Adrenal gland (tissue), 12 donors: ENCODE data around the gene HARBI1. TPM values are rescaled to one million over a fixed set of nuclear protein-coding genes. Genes with fewer than 3 reads are reported as not detected.

Experiments
- DNase-seq, 7 donors: peaks; one replicate each; pipeline ENCODE4 v3.0.0-alpha.2; 2019 to 2020
- H3K27ac ChIP-seq, 5 donors: fragments of 200-600 bp; sonication (generic) in 4 of 5; 1 replicate in 3 of 5; 2 replicates in 2 of 5; pipeline versions ENCODE4 v1.5.1 to v1.8.0; 2016 to 2020; ENCODE audit warnings: mild to moderate bottlenecking in 1 of 5
- H3K27me3 ChIP-seq: fragments of 200-600 bp; 2 replicates; pipeline ENCODE4 v1.8.0; 2021
- H3K36me3 ChIP-seq, 2 donors: fragments of 200-600 bp; replicated peaks in 1 of 2; 1 replicate in 1 of 2; 2 replicates in 1 of 2; pipeline versions ENCODE4 v1.5.1 to v1.8.0; 2018 to 2022
- H3K4me1 ChIP-seq, 2 donors: fragments of 200-600 bp; replicated peaks in 1 of 2; 1 replicate in 1 of 2; 2 replicates in 1 of 2; pipeline versions ENCODE4 v1.5.1 to v1.8.0; 2018 to 2021
- H3K4me3 ChIP-seq, 4 donors: fragments of 200-600 bp; sonication (generic) in 3 of 4; one replicate each; pipeline ENCODE4 v1.5.1; 2016 to 2018
- H3K9me3 ChIP-seq, 3 donors: fragments of 200-600 bp; sonication (generic) in 1 of 3; replicated peaks in 1 of 3; 1 replicate in 2 of 3; 2 replicates in 1 of 3; pipeline versions ENCODE4 v1.5.1 to v1.8.0; 2016 to 2021
- CTCF ChIP-seq, 6 experiments: fragments of 450-650 bp in 4 of 6; fragments of 200-600 bp in 2 of 6; sonication (generic) in 1 of 6; IDR thresholded peaks; 1 replicate in 5 of 6; 2 replicates in 1 of 6; pipeline versions ENCODE4 v1.5.1 to v1.8.0; 2016 to 2021; ENCODE audit warnings: antibody characterized with exemption in 6 of 6, mild to moderate bottlenecking in 2 of 6, moderate library complexity in 1 of 6
- POLR2A ChIP-seq, 2 donors: fragments of 450-650 bp; IDR thresholded peaks; one replicate each; pipeline ENCODE4 v1.6.1; 2017; ENCODE audit warnings: antibody characterized with exemption in 2 of 2, mild to moderate bottlenecking in 2 of 2, moderate library complexity in 1 of 2
- WGBS, 4 donors: extraction: QIAGEN DNeasy Blood & Tissue Kit in 2 of 4; methylation state at CpG; one replicate each; pipeline versions ENCODE4 v1.1.5 to v1.1.7; 2013 to 2017; 5-methylcytosine and 5-hydroxymethylcytosine counted together
- intact Hi-C, 2 donors: fragments of 100-400 bp; cut with DNase I; formaldehyde crosslinking; loops; one replicate each; pipeline versions ENCODE4 v1.14.1 to v1.15.0; 2022 to 2023
- polyA plus RNA-seq, 3 donors: library from polyadenylated mRNA; stranded (reverse); fragments of 200-250 nt in 2 of 3; fragments of 350-450 nt in 1 of 3; fragmentation: Illumina TruSeq in 1 of 3; extraction: RNeasy Lipid Tissue Mini Kit (QIAGEN cat#74804) in 1 of 3; gene quantifications; one replicate each; pipeline ENCODE4 v1.2.3, GENCODE V29; 2013 to 2014
- total RNA-seq, 9 donors: library from RNA; depleted of rRNA in 4 of 9; stranded (reverse); fragments of >200 nt in 4 of 9; fragments of 120-200 nt in 1 of 9; fragmentation: NEBNext Ultra II Directional in 1 of 9; extraction: Animal tissue kit (Norgen Biotek cat#: 25700) in 1 of 9; gene quantifications; one replicate each; pipeline versions ENCODE4 v1.1.0 to v1.2.4, GENCODE V29; 2013 to 2023
- donor health status: healthy with polysubstance abuse.
- donor health status: Bipolar disorder and iron deficiency.
- donor health status: DM: yes; HTN: yes; CAD: no.
- donor health status: DM: no; HTN: no; CAD: no.
- donor health status: DM: no; HTN: no; CAD: no.
- donor health status: DM: yes; HTN: yes; CAD: no.

Gene HARBI1
- total and polyA plus RNA-seq, 12 donors: 1.5 to 7.4 (median 5.6) TPM

DNA sequence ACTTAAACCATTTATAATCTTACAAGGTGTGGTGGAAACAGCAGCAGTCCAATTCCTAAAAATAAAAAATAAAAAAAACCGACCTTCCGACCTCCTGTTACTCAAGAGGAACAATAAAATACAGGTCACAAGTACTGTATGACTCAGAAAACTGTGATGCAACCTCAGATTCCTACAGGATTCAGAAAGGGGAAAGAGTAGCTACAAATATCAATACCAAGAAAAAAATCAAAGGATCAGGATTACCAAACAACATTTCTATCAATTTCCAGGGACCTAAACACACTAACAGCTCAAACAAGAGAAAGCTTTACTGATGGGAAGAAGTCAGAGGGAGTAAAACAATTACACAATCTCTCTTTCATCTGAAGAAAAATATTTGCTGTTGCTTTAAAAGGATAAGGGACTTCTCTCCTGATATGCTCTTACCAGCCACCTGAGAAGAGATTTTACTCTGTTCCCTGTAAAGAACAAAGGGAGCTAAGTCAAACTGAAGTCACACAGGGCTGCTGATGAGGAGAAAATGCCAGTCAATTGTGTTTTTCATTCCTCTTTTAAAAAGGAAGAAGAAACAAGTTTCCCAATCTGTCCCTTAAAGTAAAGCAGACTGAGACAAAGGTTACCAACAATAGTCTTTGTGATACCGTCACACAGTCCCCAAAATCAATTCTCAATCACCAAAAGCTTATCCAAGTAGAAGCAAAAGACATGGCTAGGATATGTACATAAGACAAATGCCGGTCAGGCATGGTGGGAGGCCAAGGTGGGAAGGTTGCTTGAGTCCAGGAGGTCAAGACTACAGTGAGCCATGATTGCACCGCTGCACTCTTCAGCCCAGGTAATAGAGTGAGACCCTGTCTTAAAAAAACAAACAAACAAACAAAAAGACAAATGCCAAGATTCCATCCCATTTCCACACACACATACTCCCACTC lies 62.5 kb downstream of the HARBI1 start:
- WGBS, 4 donors: 46 to 51% (median 47%) methylated on average over 5 of the region's 5 CpGs
- H3K27me3 ChIP-seq: no peaks in the 10 kb centered on the region
- TF ChIP-seq POLR2A (IDR thresholded peaks at IDR 0.05): peak in 1 of 2 donors; percentile 37
- no peak for TF ChIP-seq CTCF (IDR thresholded peaks at IDR 0.05)
- H3K4me3 ChIP-seq: peak overlapping the region in 1 of 4 donors; percentile 8
- peak overlapping the region; percentile 35 to 85 (median 73) for H3K27ac ChIP-seq
- H3K9me3 ChIP-seq: no peaks in the 10 kb centered on the region
- peaks cover 29 to 39% of the 10 kb centered on the region in 2 donors for H3K4me1 ChIP-seq
- intact Hi-C loops: no loop called here
- peak in 3 of 7 donors; percentile 22 to 39 (median 39) for DNase-seq
- no peaks in the 10 kb centered on the region for H3K36me3 ChIP-seq

DNA sequence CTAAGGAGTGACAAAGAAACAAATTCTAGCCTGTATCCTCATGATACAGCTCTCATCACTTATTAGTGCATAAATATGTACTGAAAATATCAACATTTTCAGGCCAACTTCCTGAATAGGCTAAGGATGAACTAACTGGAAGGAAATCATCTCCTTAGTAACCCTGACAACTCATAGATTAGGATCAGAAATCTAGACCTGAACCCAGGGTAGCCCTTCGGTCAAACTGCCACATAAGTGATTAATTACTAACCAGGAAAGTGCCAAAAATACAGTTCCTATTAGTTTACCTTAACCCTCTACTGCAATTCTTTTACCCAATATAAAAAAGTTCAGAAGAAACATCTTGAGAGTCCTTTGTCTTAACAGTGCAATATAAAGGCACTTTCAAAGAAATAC lies 63.2 kb downstream of the HARBI1 start:
- peaks cover 29 to 37% of the 10 kb centered on the region in 2 donors for H3K4me1 ChIP-seq

More for the DNA sequence above, 63.2 kb downstream of the HARBI1 start:
- intact Hi-C loops: no loop called here
- Histone ChIP-seq H3K9me3 (no peaks in the 10 kb centered on the region), H3K27me3 (no peaks in the 10 kb centered on the region), H3K27ac (peak overlapping the region; percentile 35 to 85 (median 59)), H3K36me3 (no peaks in the 10 kb centered on the region), H3K4me3 (peak overlapping the region in 1 of 4 donors; percentile 8)
- 0 to 10% (median 6%) methylated on average over 1 of the region's 1 CpG for WGBS, 4 donors
- DNase-seq: no peak
- TF ChIP-seq CTCF (IDR thresholded peaks at IDR 0.05) (no peak), POLR2A (IDR thresholded peaks at IDR 0.05) (no peak)

Other genes starting within 250 kb of the HARBI1 start
- gene MDK, start 235.6 kb downstream of the HARBI1 start, total RNA-seq: 100 to 1,000 TPM in 7 of 9 donors, 10 to 100 TPM in 2; 73.4 to 635 (median 129) TPM
- gene MDK, start 235.6 kb downstream of the HARBI1 start, polyA plus RNA-seq: 100 to 1,000 TPM in 1 of 3 donors, 10 to 100 TPM in 2; 88.8 to 128 (median 94.0) TPM
- gene CHRM4, start 225.5 kb downstream of the HARBI1 start, total RNA-seq: under 1 TPM in 4 of 9 donors, not detected in 5; 0.14 to 0.81 (median 0.45) TPM
- gene CHRM4, start 225.5 kb downstream of the HARBI1 start, polyA plus RNA-seq: under 1 TPM in 2 of 3 donors, not detected in 1; 0.32 to 0.38 TPM
- gene AMBRA1, start 23.2 kb downstream of the HARBI1 start, total RNA-seq: 10 to 100 TPM; 40.4 to 73.3 (median 54.7) TPM
- 10 to 100 TPM; 16.2 to 22.8 (median 17.7) TPM for gene AMBRA1, start 23.2 kb downstream of the HARBI1 start, polyA plus RNA-seq
- gene ATG13, start 326 bp upstream of the HARBI1 start, total RNA-seq: 100 to 1,000 TPM in 5 of 9 donors, 10 to 100 TPM in 4; 39.8 to 177 (median 108) TPM
- gene ATG13, start 326 bp upstream of the HARBI1 start, polyA plus RNA-seq: 10 to 100 TPM; 31.0 to 62.9 (median 57.0) TPM
- gene ARHGAP1, start 83.4 kb upstream of the HARBI1 start, total RNA-seq: 100 to 1,000 TPM in 3 of 9 donors, 10 to 100 TPM in 6; 18.7 to 125 (median 93.9) TPM
- gene ARHGAP1, start 83.4 kb upstream of the HARBI1 start, polyA plus RNA-seq: 10 to 100 TPM; 29.0 to 52.6 (median 32.5) TPM
- 10 to 100 TPM in 4 of 9 donors, 1 to 10 TPM in 5; 5.5 to 13.6 (median 9.5) TPM for gene ZNF408, start 83.8 kb upstream of the HARBI1 start, total RNA-seq
- 10 to 100 TPM in 1 of 3 donors, 1 to 10 TPM in 2; 2.2 to 13.8 (median 8.4) TPM for gene ZNF408, start 83.8 kb upstream of the HARBI1 start, polyA plus RNA-seq
- under 1 TPM in 2 of 9 donors, not detected in 7; 0.50 to 0.61 TPM for gene F2, start 102.0 kb upstream of the HARBI1 start, total RNA-seq
- gene F2, start 102.0 kb upstream of the HARBI1 start, polyA plus RNA-seq: not detected
- gene CKAP5, start 229.1 kb upstream of the HARBI1 start, total RNA-seq: 100 to 1,000 TPM in 5 of 9 donors, 10 to 100 TPM in 4; 71.4 to 174 (median 102) TPM
- gene CKAP5, start 229.1 kb upstream of the HARBI1 start, polyA plus RNA-seq: 10 to 100 TPM; 18.0 to 99.7 (median 18.2) TPM